HepG2 (cell line): Measurements from ENCODE around the gene MN1.

ENCODE experiments used
- GABPA ChIP-seq, 2 experiments: IDR thresholded peaks; 2 replicates each; pipeline ENCODE4 v1.6.1; 2011 to 2016; ENCODE audit warnings: low read depth in 2 of 2, low read length in 1 of 2, missing biosample characterization in 1 of 2, missing genetic modification characterization in 1 of 2
- HOXA7 ChIP-seq: sonication (generic); formaldehyde crosslinking; IDR thresholded peaks from 2 replicates; pipeline ENCODE4 v1.8.1; 2022; ENCODE audit warnings: mild to moderate bottlenecking, missing genetic modification reagents, moderate library complexity
- MED8 ChIP-seq: sonication (generic); formaldehyde crosslinking; IDR thresholded peaks from 2 replicates; pipeline ENCODE4 v1.8.1; 2023; ENCODE audit warnings: mild to moderate bottlenecking, missing genetic modification reagents; ENCODE audit not compliant: insufficient replicate concordance
- POLR2AphosphoS5 ChIP-seq: IDR thresholded peaks from 2 replicates; pipeline ENCODE4 v1.6.1; 2012; ENCODE audit warnings: low read depth, low read length
- ZBTB1 ChIP-seq: sonication (generic); formaldehyde crosslinking; IDR thresholded peaks from 2 replicates; pipeline ENCODE4 v1.4.0; 2020; ENCODE audit warnings: missing genetic modification reagents, borderline replicate concordance
- ZNF18 ChIP-seq: sonication (generic); formaldehyde crosslinking; IDR thresholded peaks from 2 replicates; pipeline ENCODE4 v1.8.0; 2022; ENCODE audit warnings: mild to moderate bottlenecking, missing genetic modification reagents; ENCODE audit not compliant: insufficient replicate concordance
- ZNF296 ChIP-seq: sonication (generic); formaldehyde crosslinking; conservative IDR thresholded peaks from 2 replicates; pipeline ENCODE4 v1.5.0; 2020; ENCODE audit warnings: mild to moderate bottlenecking, missing genetic modification reagents

GRCh38 chr22:27836181-27836580 lies 34.6 kb upstream of the MN1 start:
- no peak for TF ChIP-seq POLR2AphosphoS5
- no peak for TF ChIP-seq ZNF18 (CRISPR knock-in tag)
- no peak for TF ChIP-seq HOXA7 (CRISPR knock-in tag)
- TF ChIP-seq MED8: no peak
- no peak for TF ChIP-seq ZNF296 (CRISPR knock-in tag)
- TF ChIP-seq GABPA (IDR thresholded peaks at IDR 0.05; ENCODE audit: low read depth, low read length): no peak
- no peak for TF ChIP-seq GABPA (CRISPR knock-in tag; IDR thresholded peaks at IDR 0.05; ENCODE audit: low read depth)
- TF ChIP-seq ZBTB1: no peak
